ENCODE data around the gene ALCAM.

DNA sequence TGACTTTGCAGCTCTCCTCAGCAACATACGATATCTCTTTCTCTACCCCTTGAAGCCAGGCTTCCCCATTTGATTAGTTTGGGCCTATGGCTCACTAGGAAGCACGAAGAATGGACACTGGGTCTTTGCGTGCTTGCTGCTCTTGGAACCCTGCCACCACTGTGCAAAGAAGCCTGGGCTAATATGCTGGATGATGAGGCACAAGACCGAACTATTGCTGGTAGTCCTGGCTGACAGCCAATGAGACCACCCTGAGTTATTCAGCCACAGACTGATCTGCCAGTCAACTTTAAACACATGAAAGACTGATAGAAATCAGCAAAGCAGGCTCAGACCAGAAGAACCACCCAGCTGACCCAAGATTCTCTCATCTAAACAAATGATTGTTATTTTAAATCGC lies 251.8 kb downstream of the ALCAM start:
- TF ChIP-seq SUZ12 (IDR thresholded peaks at IDR 0.05; ENCODE audit: extremely low read depth, insufficient read depth, insufficient read length) (no peak), ZNF274 (IDR thresholded peaks at IDR 0.05; ENCODE audit: low read depth, low read length) (no peak)

Measured in NT2/D1 (cell line).